ENCODE measurements around the gene USP50. TPM values are rescaled to one million over a fixed set of nuclear protein-coding genes. Genes with fewer than 3 reads are reported as not detected.

Gene USP50
- total and polyA plus RNA-seq, 4 donors, result 0.42 to 0.93 TPM; not detected in 2

DNA sequence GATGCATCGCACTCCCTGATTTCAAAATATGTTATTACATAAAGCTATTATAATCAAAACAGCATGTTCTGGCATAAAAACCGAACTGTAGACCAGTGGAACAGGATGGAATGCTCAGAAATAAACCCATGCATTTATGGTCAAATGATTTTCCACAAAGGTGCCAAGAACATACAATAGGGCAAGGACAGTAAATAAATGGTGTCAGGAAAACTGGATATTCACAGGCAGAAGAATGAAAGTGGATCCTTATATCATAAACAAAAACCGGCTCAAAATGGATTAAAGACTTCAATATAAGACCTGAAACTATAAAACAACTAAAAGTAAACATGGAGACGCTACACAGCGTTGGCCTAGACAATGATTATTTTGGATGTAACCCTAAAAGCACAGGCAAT lies 22.6 kb downstream of the USP50 start:
- TF ChIP-seq CTCF (IDR thresholded peaks at IDR 0.05; ENCODE audit: low read depth, low read length, missing input control) (no peak), FOXA2 (IDR thresholded peaks at IDR 0.05) (no peak), EGR1 (IDR thresholded peaks at IDR 0.05; ENCODE audit: low read depth in 2 of 2) (no peak), FOXA1 (IDR thresholded peaks at IDR 0.05) (no peak), RXRA (IDR thresholded peaks at IDR 0.05) (no peak), TAF1 (conservative IDR thresholded peaks at IDR 0.05) (no peak), HNF4G (IDR thresholded peaks at IDR 0.05) (no peak), SP1 (IDR thresholded peaks at IDR 0.05) (no peak), ZBTB33 (IDR thresholded peaks at IDR 0.05) (no peak), YY1 (IDR thresholded peaks at IDR 0.05) (no peak), JUND (IDR thresholded peaks at IDR 0.05) (no peak), GABPA (IDR thresholded peaks at IDR 0.05 in 1 of 2, conservative IDR thresholded peaks at IDR 0.05 in 1 of 2) (no peak), MAX (IDR thresholded peaks at IDR 0.05) (no peak), NR2F2 (IDR thresholded peaks at IDR 0.05) (no peak), HNF4A (conservative IDR thresholded peaks at IDR 0.05) (no peak), REST (IDR thresholded peaks at IDR 0.05) (no peak), RAD21 (IDR thresholded peaks at IDR 0.05) (no peak)
- TF ChIP-seq, protein P1, sequence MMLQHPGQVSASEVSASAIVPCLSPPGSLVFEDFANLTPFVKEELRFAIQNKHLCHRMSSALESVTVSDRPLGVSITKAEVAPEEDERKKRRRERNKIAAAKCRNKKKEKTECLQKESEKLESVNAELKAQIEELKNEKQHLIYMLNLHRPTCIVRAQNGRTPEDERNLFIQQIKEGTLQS (IDR thresholded peaks at IDR 0.05), result no peak
- Histone ChIP-seq H3K27ac (ENCODE audit: low read depth in 1 of 2, low read length in 2 of 2) (no peak overlapping the region), H3K4me1 (ENCODE audit: control insufficient read depth in 4 of 4, insufficient read depth in 4 of 4, low read length in 3 of 4) (no peaks in the 10 kb centered on the region), H3K36me3 (ENCODE audit: control insufficient read depth in 4 of 4, insufficient read depth in 3 of 4, low read depth in 1 of 4, low read length in 3 of 4) (no peaks in the 10 kb centered on the region), H3K9ac (ENCODE audit: low read depth in 1 of 2, low read length in 2 of 2) (no peak overlapping the region), H3K4me3 (ENCODE audit: low read depth in 1 of 3, low read length in 3 of 3) (no peak overlapping the region), H3K9me3 (ENCODE audit: control insufficient read depth in 4 of 4, low read length in 3 of 4) (no peaks in the 10 kb centered on the region), H3K27me3 (ENCODE audit: control insufficient read depth in 4 of 4, insufficient read depth in 4 of 4, low read length in 3 of 4) (no peaks in the 10 kb centered on the region)
- WGBS, result 69% methylated on average over 5 of the region's 5 CpGs
- no peak for DNase-seq (ENCODE audit: low spot score)
